ENCODE results near the gene GPC2. TPM values are rescaled to one million over a fixed set of nuclear protein-coding genes. Genes with fewer than 3 reads are reported as not detected.

Gene GPC2
- total RNA-seq, 1 experiment from 2014 or later: 17.9 TPM

- Histone ChIP-seq H3K79me2 (ENCODE audit: insufficient read depth, low read length) (no peaks in the 10 kb centered on the region), H2AFZ (ENCODE audit: low read depth, low read length, poor library complexity, severe bottlenecking) (no peak overlapping the region), H3K27ac (ENCODE audit: low read depth, low read length) (no peak overlapping the region), H3K9ac (ENCODE audit: low read length) (no peak overlapping the region), H3K9me3 (ENCODE audit: control insufficient read depth in 1 of 2, insufficient read depth in 1 of 2, low read depth in 1 of 2, low read length in 2 of 2) (no peaks in the 10 kb centered on the region), H3K36me3 (ENCODE audit: control insufficient read depth in 1 of 2, insufficient read depth in 2 of 2, low read length in 2 of 2) (no peaks in the 10 kb centered on the region), H3K4me3 (replicated peaks in 1 of 2; ENCODE audit: low read depth in 1 of 2, low read length in 2 of 2) (no peak overlapping the region), H3K9me2 (ENCODE audit: insufficient read depth) (no peaks in the 10 kb centered on the region), H3K4me1 (ENCODE audit: control insufficient read depth in 1 of 2, insufficient read depth in 2 of 2, low read length in 2 of 2) (peaks cover 0 to under 1% of the 10 kb centered on the region in 2 experiments; a peak in 2 of 4 replicates), H3K4me2 (ENCODE audit: low read length) (no peak overlapping the region), H4K20me1 (ENCODE audit: insufficient read depth) (no peaks in the 10 kb centered on the region), H3K27me3 (ENCODE audit: insufficient read depth, low read length) (no peaks in the 10 kb centered on the region)
- TF ChIP-seq EZH2 (IDR thresholded peaks at IDR 0.05): no peak
- no peak for TF ChIP-seq TCF7L2 (IDR thresholded peaks at IDR 0.05; ENCODE audit: borderline replicate concordance, extremely low read depth, insufficient read depth, insufficient read length)
- no peak for TF ChIP-seq ATF3 (IDR thresholded peaks at IDR 0.05)
- no peak for TF ChIP-seq POLR2A (IDR thresholded peaks at IDR 0.05; ENCODE audit: borderline replicate concordance, extremely low read depth, insufficient read depth, insufficient read length)
- no peak for TF ChIP-seq MAX (IDR thresholded peaks at IDR 0.05)
- no peak for TF ChIP-seq CEBPB (IDR thresholded peaks at IDR 0.05; ENCODE audit: low read depth)
- no peak for TF ChIP-seq ZFX (IDR thresholded peaks at IDR 0.05)
- TF ChIP-seq SP1 (IDR thresholded peaks at IDR 0.05; ENCODE audit: low read depth): no peak
- TF ChIP-seq ELF1 (IDR thresholded peaks at IDR 0.05; ENCODE audit: borderline replicate concordance, low read depth): no peak
- no peak for TF ChIP-seq YY1 (IDR thresholded peaks at IDR 0.05; ENCODE audit: extremely low read depth, insufficient replicate concordance, low read depth, low read length)
- no peak for TF ChIP-seq SIN3A (IDR thresholded peaks at IDR 0.05; ENCODE audit: low read depth)
- TF ChIP-seq CBX3 (IDR thresholded peaks at IDR 0.05; ENCODE audit: low read depth): no peak
- TF ChIP-seq EGR1 (IDR thresholded peaks at IDR 0.05; ENCODE audit: low read depth): no peak
- no peak for TF ChIP-seq FOSL1 (IDR thresholded peaks at IDR 0.05; ENCODE audit: low read depth)
- TF ChIP-seq POLR2AphosphoS5 (IDR thresholded peaks at IDR 0.05; ENCODE audit: low read depth, low read length): no peak
- TF ChIP-seq RAD21 (IDR thresholded peaks at IDR 0.05; ENCODE audit: low read depth): no peak
- TF ChIP-seq EZH2phosphoT487 (IDR thresholded peaks at IDR 0.05; ENCODE audit: borderline replicate concordance): no peak
- no peak for TF ChIP-seq REST (IDR thresholded peaks at IDR 0.05; ENCODE audit: low read depth)
- no peak for TF ChIP-seq SRF (IDR thresholded peaks at IDR 0.05; ENCODE audit: low read depth)
- no TSS peak for BruUV-seq (replicated peaks)
- ChIA-PET RAD21 (ENCODE audit: low non-redundant PET in 1 of 2, low total read pairs in 2 of 2, uncharacterized antibody in 2 of 2, unreplicated experiment in 2 of 2) (no interaction called here), CTCF (no interaction called here), POLR2A (no interaction called here)
- DNase-seq (ENCODE audit: low read depth, low spot score) (no peak), ATAC-seq (no peak)
- intact Hi-C loops (cut with micrococcal nuclease): loop anchor here (10.0 kb wide), 1 partner anchor 210 kb away; no protein-coding TSS in a partner anchor
These were observed 18.0 kb upstream of the GPC2 start for GRCh38 chr7:100195222-100195621.

Data from HCT116 (cell line).